Panc1 (cell line): ENCODE data around the gene SYT13. TPM values are rescaled to one million over a fixed set of nuclear protein-coding genes. Genes with fewer than 3 reads are reported as not detected.

ENCODE experiments used
- ATAC-seq: fragments of 200-7000 bp; cut with Tn5 transposase; 2 replicates; pipeline ENCODE4 v1.9.1; 2020; ENCODE audit warnings: mild to moderate bottlenecking, moderate library complexity
- BruUV-seq: library from RNA; stranded (reverse); fragments of 400-500 nt; replicated peaks from 2 replicates; lab custom pipeline; 2021; lab: Mats Ljungman, UMichigan
- CTCF ChIA-PET: fragments of 300-600 bp; sonication (Branson Sonifier 250); formaldehyde crosslinking; loops from one replicate; lab custom pipeline; 2022; ENCODE audit warnings: antibody characterized with exemption; lab: Charles Lee
- POLR2A ChIA-PET: fragments of 300-600 bp; sonication (Branson Sonifier 250); formaldehyde crosslinking; loops from one replicate; lab custom pipeline; 2022; ENCODE audit warnings: antibody characterized with exemption; lab: Charles Lee
- DNase-seq: peaks from one replicate; pipeline ENCODE4 v3.0.0-alpha.2; 2010; ENCODE audit warnings: low read depth, low spot score
- H3K27ac ChIP-seq: 2 replicates; pipeline ENCODE4 v1.5.1; 2011; ENCODE audit warnings: mild to moderate bottlenecking, low read length, inconsistent platforms
- H3K27me3 ChIP-seq: fragments of 200-500 bp; sonication (Bioruptor generic); 2 replicates; pipeline ENCODE4 v1.6.0; 2014; ENCODE audit warnings: low read length, inconsistent platforms; ENCODE audit not compliant: control insufficient read depth, insufficient read depth
- H3K36me3 ChIP-seq: fragments of 200-500 bp; sonication (Bioruptor generic); 2 replicates; pipeline ENCODE4 v1.5.1; 2014; ENCODE audit warnings: inconsistent platforms, mild to moderate bottlenecking, low read length, moderate library complexity; ENCODE audit not compliant: control insufficient read depth, insufficient read depth
- H3K4me1 ChIP-seq: 2 replicates; pipeline ENCODE4 v1.5.1; 2011; ENCODE audit warnings: inconsistent platforms, mild to moderate bottlenecking, low read length, moderate library complexity; ENCODE audit not compliant: control insufficient read depth, insufficient read depth
- H3K4me3 ChIP-seq, 2 experiments: 2 replicates each; pipeline ENCODE4 v1.5.1; 2011 to 2012; ENCODE audit warnings: low read depth in 2 of 2, low read length in 2 of 2, mild to moderate bottlenecking in 2 of 2, inconsistent platforms in 1 of 2, moderate library complexity in 1 of 2
- H3K9me3 ChIP-seq: fragments of 200-500 bp; sonication (Bioruptor generic); 2 replicates; pipeline ENCODE4 v1.5.1; 2014; ENCODE audit warnings: low read depth, mild to moderate bottlenecking, inconsistent platforms, low read length, moderate library complexity; ENCODE audit not compliant: control insufficient read depth, insufficient read depth
- CTCF ChIP-seq: fragments of 450-650 bp; IDR thresholded peaks from 2 replicates; pipeline ENCODE4 v1.5.1; 2017; ENCODE audit warnings: mild to moderate bottlenecking
- POLR2AphosphoS5 ChIP-seq: IDR thresholded peaks from 2 replicates; pipeline ENCODE4 v1.6.1; 2012; ENCODE audit warnings: mild to moderate bottlenecking, low read depth, low read length, moderate library complexity
- REST ChIP-seq, 2 experiments: IDR thresholded peaks; 2 replicates each; pipeline ENCODE4 v1.6.1; 2011 to 2012; ENCODE audit warnings: low read depth in 2 of 2, control low read depth in 1 of 2, low read length in 1 of 2, mild to moderate bottlenecking in 1 of 2, moderate library complexity in 1 of 2; ENCODE audit not compliant: insufficient read depth in 1 of 2
- SIN3A ChIP-seq: IDR thresholded peaks from 2 replicates; pipeline ENCODE4 v1.6.1; 2012; ENCODE audit warnings: low read depth, mild to moderate bottlenecking, low read length, moderate library complexity, borderline replicate concordance; ENCODE audit not compliant: insufficient read depth
- TCF7L2 ChIP-seq: IDR thresholded peaks from 2 replicates; pipeline ENCODE4 v1.6.1; 2011; ENCODE audit warnings: mild to moderate bottlenecking, low read depth, low read length, inconsistent platforms
- in situ Hi-C: cut with HindIII; loops from 2 replicates; pipeline ENCODE4 v1.10.0; 2016; ENCODE audit warnings: low sequenced_read_pairs, low pct_unique_long_range_greater_than_20kb
- intact Hi-C: fragments of 100-400 bp; cut with micrococcal nuclease; formaldehyde crosslinking; loops from one replicate; pipeline ENCODE4 v1.10.0; 2022; ENCODE audit not compliant: unreplicated experiment
- total RNA-seq: library from RNA; stranded (reverse); gene quantifications from one replicate; pipeline ENCODE4 v1.2.1, GENCODE V29; 2021; ENCODE audit not compliant: unreplicated experiment

The SYT13 gene
- total RNA-seq, 1 experiment from 2014 or later: 0.13 TPM

GRCh38 chr11:45260071-45260470 lies 26.1 kb downstream of the SYT13 start:
- Histone ChIP-seq H3K4me1 (no peaks in the 10 kb centered on the region), H3K9me3 (no peaks in the 10 kb centered on the region), H3K36me3 (no peaks in the 10 kb centered on the region), H3K27me3 (no peaks in the 10 kb centered on the region; the same call in 1 of the 2 replicates), H3K27ac (no peak overlapping the region), H3K4me3 (no peak overlapping the region)
- ChIA-PET POLR2A (no interaction called here), CTCF (no interaction called here)
- DNase-seq (no peak), ATAC-seq (no peak)
- in situ Hi-C loops (no loop called here), intact Hi-C loops (no loop called here)
- BruUV-seq: no TSS peak
- TF ChIP-seq CTCF (no peak), REST (IDR thresholded peaks at IDR 0.05; ENCODE audit: insufficient read depth in 1 of 2, low read depth in 2 of 2, low read length in 1 of 2) (no peak), SIN3A (no peak), POLR2AphosphoS5 (no peak), TCF7L2 (no peak)

- DNase-seq (no peak), ATAC-seq (peak; percentile 73)
- in situ Hi-C loops: no loop called here
- H3K27me3 ChIP-seq: no peaks in the 10 kb centered on the region; the same call in 1 of the 2 replicates
- ChIA-PET CTCF (no interaction called here), POLR2A (no interaction called here)
- BruUV-seq: no TSS peak
- no peak overlapping the region for H3K4me3 ChIP-seq
- TF ChIP-seq CTCF (no peak), SIN3A (no peak), POLR2AphosphoS5 (no peak), TCF7L2 (no peak), REST (IDR thresholded peaks at IDR 0.05; ENCODE audit: insufficient read depth in 1 of 2, low read depth in 2 of 2, low read length in 1 of 2) (no peak)
- no peaks in the 10 kb centered on the region for H3K4me1 ChIP-seq
- H3K27ac ChIP-seq: no peak overlapping the region
- H3K36me3 ChIP-seq: no peaks in the 10 kb centered on the region
- intact Hi-C loops: no loop called here
- no peaks in the 10 kb centered on the region for H3K9me3 ChIP-seq
These were observed 26.5 kb downstream of the SYT13 start for GRCh38 chr11:45259592-45259991.
